HepG2 (cell line): ENCODE results near the gene PTX4. TPM values are rescaled to one million over a fixed set of nuclear protein-coding genes. Genes with fewer than 3 reads are reported as not detected.
A peak's percentile ranks its signal among the peaks of the same experiment; 100 is the strongest.

Experiments used
- ATAC-seq: fragments of 200-7000 bp; cut with Tn5 transposase; 3 replicates; pipeline ENCODE4 v1.9.1; 2020; ENCODE audit warnings: mild to moderate bottlenecking, moderate library complexity
- BruUV-seq: library from RNA; stranded (reverse); fragments of 400-500 nt; replicated peaks from 2 replicates; lab custom pipeline; 2021; lab: Mats Ljungman, UMichigan
- CTCF ChIA-PET: fragments of 300-600 bp; formaldehyde crosslinking; extraction: SDS; loops from one replicate; lab custom pipeline; 2021; ENCODE audit warnings: low total read pairs, inconsistent platforms, low intra/inter-chr PET ratio; lab: Yijun Ruan, JAX
- POLR2A ChIA-PET: fragments of 350-600 bp; sonication (Branson Sonifier 250); formaldehyde crosslinking; loops from one replicate; lab custom pipeline; 2020; ENCODE audit warnings: antibody characterized with exemption, inconsistent platforms; lab: Yijun Ruan, JAX
- DNase-seq: peaks from one replicate; pipeline ENCODE4 v3.0.0-alpha.2; 2015; ENCODE audit warnings: low spot score
- FAIRE-seq: peaks from 3 replicates; lab custom pipeline; 2011; peaks lifted over from hg19 to GRCh38; lab: Jason Lieb, UNC
- H2AFZ ChIP-seq: one replicate; pipeline ENCODE4 v1.6.1; 2011; ENCODE audit warnings: low read length, inconsistent platforms
- H3K27ac ChIP-seq: fragments of 300-600 bp; 3 replicates; pipeline ENCODE4 v1.8.0; 2011; ENCODE audit warnings: mixed run types, mild to moderate bottlenecking, mixed read lengths, low read length, inconsistent platforms; ENCODE audit not compliant: insufficient read depth; ENCODE audit errors: extremely low read length
- H3K27me3 ChIP-seq, 2 experiments: fragments of 200-600 bp in 1 of 2; 2 replicates in 1 of 2; 3 replicates in 1 of 2; pipeline versions ENCODE4 v1.6.0 to v1.8.0; 2011; ENCODE audit warnings: low read length in 2 of 2, mild to moderate bottlenecking in 2 of 2, moderate library complexity in 2 of 2, inconsistent platforms in 1 of 2; ENCODE audit not compliant: insufficient read depth in 2 of 2, control insufficient read depth in 1 of 2
- H3K36me3 ChIP-seq, 2 experiments: fragments of 200-600 bp in 1 of 2; replicated peaks in 1 of 2; 2 replicates in 1 of 2; 3 replicates in 1 of 2; pipeline versions ENCODE4 v1.5.1 to v1.8.0; 2011; ENCODE audit warnings: low read length in 2 of 2, inconsistent platforms in 1 of 2; ENCODE audit not compliant: insufficient read depth in 2 of 2, control insufficient read depth in 1 of 2
- H3K4me1 ChIP-seq: 2 replicates; pipeline ENCODE4 v1.5.1; 2012; ENCODE audit warnings: low read length, inconsistent platforms; ENCODE audit not compliant: insufficient read depth
- H3K4me2 ChIP-seq: 2 replicates; pipeline ENCODE4 v1.6.0; 2011; ENCODE audit warnings: low read depth, low read length, inconsistent platforms
- H3K4me3 ChIP-seq, 3 experiments: fragments of 200-600 bp in 1 of 3; sonication (generic), shearing (Covaris generic) in 1 of 3; replicated peaks in 1 of 3; 2 replicates each; pipeline ENCODE4 v1.5.1; 2011 to 2016; ENCODE audit warnings: low read length in 3 of 3, inconsistent platforms in 2 of 3, low read depth in 2 of 3, mild to moderate bottlenecking in 2 of 3, control low read depth in 1 of 3, mixed read lengths in 1 of 3; ENCODE audit not compliant: insufficient read depth in 1 of 3
- H3K79me2 ChIP-seq: one replicate; pipeline ENCODE4 v1.6.1; 2011; ENCODE audit warnings: low read length, inconsistent platforms; ENCODE audit not compliant: insufficient read depth
- H3K9ac ChIP-seq: 2 replicates; pipeline ENCODE4 v1.6.0; 2011; ENCODE audit warnings: mild to moderate bottlenecking, low read depth, low read length, inconsistent platforms; ENCODE audit not compliant: insufficient read depth
- H3K9me3 ChIP-seq: 2 replicates; pipeline ENCODE4 v1.5.1; 2012; ENCODE audit warnings: mild to moderate bottlenecking, low read length
- H4K20me1 ChIP-seq: 2 replicates; pipeline ENCODE4 v1.6.0; 2011; ENCODE audit warnings: inconsistent platforms, mild to moderate bottlenecking, low read length, moderate library complexity; ENCODE audit not compliant: insufficient read depth
- ELF1 ChIP-seq: sonication (generic); formaldehyde crosslinking; IDR thresholded peaks from 2 replicates; pipeline ENCODE4 v1.4.0; 2020; ENCODE audit warnings: missing genetic modification reagents
- NRL ChIP-seq: sonication (generic); formaldehyde crosslinking; IDR thresholded peaks from 2 replicates; pipeline ENCODE4 v1.5.0; 2020; ENCODE audit warnings: missing genetic modification reagents, mild to moderate bottlenecking, moderate library complexity, borderline replicate concordance
- SRY ChIP-seq: sonication (generic); formaldehyde crosslinking; IDR thresholded peaks from 2 replicates; pipeline ENCODE4 v1.8.0; 2022; ENCODE audit warnings: mild to moderate bottlenecking, missing genetic modification reagents
- ZFX ChIP-seq: sonication (generic); formaldehyde crosslinking; IDR thresholded peaks from 2 replicates; pipeline ENCODE4 v1.4.0; 2020; ENCODE audit warnings: mild to moderate bottlenecking, low read depth, missing genetic modification reagents, moderate library complexity
- ZFY ChIP-seq: sonication (generic); formaldehyde crosslinking; IDR thresholded peaks from 2 replicates; pipeline ENCODE4 v1.4.0; 2020; ENCODE audit warnings: missing genetic modification reagents
- ZFYVE20 ChIP-seq: sonication (generic); formaldehyde crosslinking; IDR thresholded peaks from 2 replicates; pipeline ENCODE4 v1.8.0; 2023; ENCODE audit warnings: low read depth, mild to moderate bottlenecking, moderate library complexity, missing genetic modification reagents, borderline replicate concordance
- ZNF224 ChIP-seq: sonication (generic); formaldehyde crosslinking; IDR thresholded peaks from 2 replicates; pipeline ENCODE4 v1.5.0; 2020; ENCODE audit warnings: mild to moderate bottlenecking, missing genetic modification reagents
- ZNF430 ChIP-seq: sonication (generic); formaldehyde crosslinking; IDR thresholded peaks from 2 replicates; pipeline ENCODE4 v1.9.0; 2021; ENCODE audit warnings: mild to moderate bottlenecking, missing genetic modification reagents
- ZSCAN29 ChIP-seq: sonication (generic); formaldehyde crosslinking; conservative IDR thresholded peaks from 2 replicates; pipeline ENCODE4 v1.4.0; 2020; ENCODE audit warnings: mild to moderate bottlenecking, missing genetic modification reagents
- WGBS: methylation state at CpG from one replicate; pipeline ENCODE4 v1.1.6; 2017; ENCODE audit warnings: low lambda C conversion rate; 5-methylcytosine and 5-hydroxymethylcytosine counted together
- in situ Hi-C: cut with HindIII; loops from 2 replicates; pipeline ENCODE4 v1.10.0; 2017; ENCODE audit warnings: low pct_unique_long_range_greater_than_20kb; ENCODE audit not compliant: extremely low pct_ligation_motif_present
- intact Hi-C: fragments of 100-400 bp; cut with micrococcal nuclease; formaldehyde crosslinking; loops from one replicate; pipeline ENCODE4 v1.10.0; 2022; ENCODE audit not compliant: unreplicated experiment
- polyA plus RNA-seq, 8 experiments: library from polyadenylated mRNA; depleted of rRNA in 3 of 8; stranded (reverse) in 7 of 8; unstranded in 1 of 8; fragments of >200 nt; fragmentation: Illumina TruSeq in 4 of 8; extraction: Trizol in 4 of 8; gene quantifications; 2 replicates each; pipeline versions ENCODE4 v1.2.1 to v1.2.3, GENCODE V29; 2011 to 2016; ENCODE audit warnings: low read depth in 4 of 8, missing spikeins in 1 of 8, mixed read lengths in 1 of 8; ENCODE audit not compliant: insufficient read depth in 1 of 8
- total RNA-seq, 5 experiments: library from RNA; depleted of rRNA; stranded (reverse); fragments of >200 nt; fragmentation: Illumina TruSeq; extraction: Trizol; gene quantifications; 2 replicates each; pipeline ENCODE4 v1.2.3, GENCODE V29; 2016; ENCODE audit warnings: low read depth in 1 of 5
- TF ChIP-seq, protein P1 (sequence below): sonication (generic); formaldehyde crosslinking; IDR thresholded peaks from 2 replicates; pipeline ENCODE4 v1.9.0; 2021; ENCODE audit warnings: mild to moderate bottlenecking, missing genetic modification reagents
- TF ChIP-seq, protein P2 (sequence below): IDR thresholded peaks from 2 replicates; pipeline ENCODE4 v1.6.1; 2016; ENCODE audit warnings: missing compliant biosample characterization, missing genetic modification reagents, borderline replicate concordance
- TF ChIP-seq, protein P3 (sequence below): sonication (generic); formaldehyde crosslinking; IDR thresholded peaks from 2 replicates; pipeline ENCODE4 v1.8.0; 2022; ENCODE audit warnings: missing genetic modification reagents, low read depth, mild to moderate bottlenecking, borderline replicate concordance

Gene PTX4
- total and polyA plus RNA-seq, 2 of the 13 experiments (the other 11 are each of a cell fraction or from before 2014, with no cell fraction given): 0.04 TPM; not detected in 1

DNA sequence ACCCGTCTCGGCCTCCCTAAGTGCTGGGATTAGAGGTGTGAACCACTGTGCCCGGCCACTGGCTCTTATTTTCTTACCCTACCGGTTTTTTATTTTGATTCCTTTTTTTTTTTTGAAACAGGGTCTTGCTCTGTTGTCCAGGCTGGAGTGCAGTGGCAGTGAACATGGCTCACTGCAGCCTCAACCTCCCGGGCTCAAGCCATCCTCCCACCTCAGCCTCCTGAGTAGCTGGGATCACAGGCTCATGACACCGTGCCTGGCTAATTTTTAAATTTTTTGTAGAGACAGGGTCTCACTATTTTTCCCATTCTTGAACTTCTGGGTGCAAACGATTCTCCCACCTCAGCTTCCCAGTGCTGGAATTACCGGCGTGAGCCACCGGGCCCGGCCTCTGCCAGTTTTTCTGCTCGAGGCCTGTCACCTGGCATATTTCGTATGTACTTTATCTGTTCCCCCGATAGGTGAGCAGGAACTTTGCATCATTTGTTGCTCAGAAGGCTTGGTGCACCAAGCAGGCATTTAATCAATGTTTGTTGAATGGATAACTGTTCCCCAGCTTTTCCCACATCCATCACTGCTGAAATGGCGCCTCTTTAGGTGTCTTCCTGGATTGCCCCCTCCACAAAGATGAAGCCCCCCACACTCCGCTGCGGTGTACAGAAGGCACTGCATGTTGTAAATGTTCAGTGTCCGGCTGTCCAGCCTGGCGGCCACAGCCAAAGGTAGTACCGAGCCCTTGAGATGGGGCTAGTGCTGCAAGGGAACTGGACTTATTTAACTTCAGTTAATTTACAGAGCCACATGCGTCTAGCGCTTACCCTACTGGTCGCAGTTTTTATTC, 3.6 kb upstream of the PTX4 start:
- intact Hi-C loops (no loop called here), in situ Hi-C loops (no loop called here)
- CTCF ChIA-PET: no interaction called here
- WGBS: 92% methylated on average over 23 of the region's 23 CpGs
- peak overlapping the region; percentile 87 for H3K4me2 ChIP-seq
- no peak overlapping the region for H2AFZ ChIP-seq
- H3K36me3 ChIP-seq: peaks cover 2 to 10% of the 10 kb centered on the region in 2 experiments; a peak in 2 of 5 replicates
- peak overlapping the region; percentile 87 for H3K27ac ChIP-seq
- no peaks in the 10 kb centered on the region for H4K20me1 ChIP-seq
- FAIRE-seq (no peak), ATAC-seq (no peak; the same call in 2 of the 3 replicates), DNase-seq (no peak)
- H3K9me3 ChIP-seq: no peaks in the 10 kb centered on the region
- H3K4me3 ChIP-seq: peak overlapping the region in 2 of 3 experiments; percentile 52 to 66; a peak in 4 of 6 replicates
- H3K27me3 ChIP-seq: peaks cover 2 to 16% of the 10 kb centered on the region in 2 experiments; a peak in 2 of 5 replicates
- POLR2A ChIA-PET: interaction anchor here (0.6 to 2.2 kb wide), 6 partner anchors 10 to 214 kb away, joined by 3 to 6 read pairs (median 4); partner anchors contain the start of gene MAPK8IP3
- BruUV-seq: TSS peak; percentile 93
- H3K79me2 ChIP-seq: peaks cover 3% of the 10 kb centered on the region
- H3K9ac ChIP-seq: peak overlapping the region; percentile 96
- peaks cover 30% of the 10 kb centered on the region for H3K4me1 ChIP-seq
- TF ChIP-seq, protein P1, sequence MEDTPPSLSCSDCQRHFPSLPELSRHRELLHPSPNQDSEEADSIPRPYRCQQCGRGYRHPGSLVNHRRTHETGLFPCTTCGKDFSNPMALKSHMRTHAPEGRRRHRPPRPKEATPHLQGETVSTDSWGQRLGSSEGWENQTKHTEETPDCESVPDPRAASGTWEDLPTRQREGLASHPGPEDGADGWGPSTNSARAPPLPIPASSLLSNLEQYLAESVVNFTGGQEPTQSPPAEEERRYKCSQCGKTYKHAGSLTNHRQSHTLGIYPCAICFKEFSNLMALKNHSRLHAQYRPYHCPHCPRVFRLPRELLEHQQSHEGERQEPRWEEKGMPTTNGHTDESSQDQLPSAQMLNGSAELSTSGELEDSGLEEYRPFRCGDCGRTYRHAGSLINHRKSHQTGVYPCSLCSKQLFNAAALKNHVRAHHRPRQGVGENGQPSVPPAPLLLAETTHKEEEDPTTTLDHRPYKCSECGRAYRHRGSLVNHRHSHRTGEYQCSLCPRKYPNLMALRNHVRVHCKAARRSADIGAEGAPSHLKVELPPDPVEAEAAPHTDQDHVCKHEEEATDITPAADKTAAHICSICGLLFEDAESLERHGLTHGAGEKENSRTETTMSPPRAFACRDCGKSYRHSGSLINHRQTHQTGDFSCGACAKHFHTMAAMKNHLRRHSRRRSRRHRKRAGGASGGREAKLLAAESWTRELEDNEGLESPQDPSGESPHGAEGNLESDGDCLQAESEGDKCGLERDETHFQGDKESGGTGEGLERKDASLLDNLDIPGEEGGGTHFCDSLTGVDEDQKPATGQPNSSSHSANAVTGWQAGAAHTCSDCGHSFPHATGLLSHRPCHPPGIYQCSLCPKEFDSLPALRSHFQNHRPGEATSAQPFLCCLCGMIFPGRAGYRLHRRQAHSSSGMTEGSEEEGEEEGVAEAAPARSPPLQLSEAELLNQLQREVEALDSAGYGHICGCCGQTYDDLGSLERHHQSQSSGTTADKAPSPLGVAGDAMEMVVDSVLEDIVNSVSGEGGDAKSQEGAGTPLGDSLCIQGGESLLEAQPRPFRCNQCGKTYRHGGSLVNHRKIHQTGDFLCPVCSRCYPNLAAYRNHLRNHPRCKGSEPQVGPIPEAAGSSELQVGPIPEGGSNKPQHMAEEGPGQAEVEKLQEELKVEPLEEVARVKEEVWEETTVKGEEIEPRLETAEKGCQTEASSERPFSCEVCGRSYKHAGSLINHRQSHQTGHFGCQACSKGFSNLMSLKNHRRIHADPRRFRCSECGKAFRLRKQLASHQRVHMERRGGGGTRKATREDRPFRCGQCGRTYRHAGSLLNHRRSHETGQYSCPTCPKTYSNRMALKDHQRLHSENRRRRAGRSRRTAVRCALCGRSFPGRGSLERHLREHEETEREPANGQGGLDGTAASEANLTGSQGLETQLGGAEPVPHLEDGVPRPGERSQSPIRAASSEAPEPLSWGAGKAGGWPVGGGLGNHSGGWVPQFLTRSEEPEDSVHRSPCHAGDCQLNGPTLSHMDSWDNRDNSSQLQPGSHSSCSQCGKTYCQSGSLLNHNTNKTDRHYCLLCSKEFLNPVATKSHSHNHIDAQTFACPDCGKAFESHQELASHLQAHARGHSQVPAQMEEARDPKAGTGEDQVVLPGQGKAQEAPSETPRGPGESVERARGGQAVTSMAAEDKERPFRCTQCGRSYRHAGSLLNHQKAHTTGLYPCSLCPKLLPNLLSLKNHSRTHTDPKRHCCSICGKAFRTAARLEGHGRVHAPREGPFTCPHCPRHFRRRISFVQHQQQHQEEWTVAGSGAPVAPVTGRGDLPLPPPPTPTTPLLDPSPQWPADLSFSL: no peak
- TF ChIP-seq ZFY (CRISPR knock-in tag): no peak
- TF ChIP-seq NRL (CRISPR knock-in tag): 0 out of 2 replicates have a peak, but pooled peaks have one; percentile 49
- TF ChIP-seq, protein P2, sequence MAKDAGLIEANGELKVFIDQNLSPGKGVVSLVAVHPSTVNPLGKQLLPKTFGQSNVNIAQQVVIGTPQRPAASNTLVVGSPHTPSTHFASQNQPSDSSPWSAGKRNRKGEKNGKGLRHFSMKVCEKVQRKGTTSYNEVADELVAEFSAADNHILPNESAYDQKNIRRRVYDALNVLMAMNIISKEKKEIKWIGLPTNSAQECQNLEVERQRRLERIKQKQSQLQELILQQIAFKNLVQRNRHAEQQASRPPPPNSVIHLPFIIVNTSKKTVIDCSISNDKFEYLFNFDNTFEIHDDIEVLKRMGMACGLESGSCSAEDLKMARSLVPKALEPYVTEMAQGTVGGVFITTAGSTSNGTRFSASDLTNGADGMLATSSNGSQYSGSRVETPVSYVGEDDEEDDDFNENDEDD (CRISPR knock-in tag): 0 out of 2 replicates have a peak, but pooled peaks have one; percentile 2
- no peak for TF ChIP-seq ELF1
- TF ChIP-seq ZNF430: no peak; the same call in 1 of the 2 replicates
- TF ChIP-seq ZSCAN29: 0 out of 2 replicates have a peak, but pooled peaks have one; percentile 20
- TF ChIP-seq, protein P3, sequence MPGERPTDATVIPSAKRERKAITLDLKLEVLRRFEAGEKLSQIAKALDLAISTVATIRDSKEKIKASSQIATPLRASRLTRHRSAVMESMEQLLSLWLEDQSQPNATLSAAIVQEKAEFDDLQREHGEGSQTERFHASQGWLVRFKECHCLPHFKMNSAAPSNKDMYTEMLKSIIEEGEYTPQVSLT (CRISPR knock-in tag): no peak
- TF ChIP-seq ZNF224 (CRISPR knock-in tag): 0 out of 2 replicates have a peak, but pooled peaks have one; percentile 37
- TF ChIP-seq SRY (CRISPR knock-in tag): no peak
- no peak for TF ChIP-seq ZFX
- no peak for TF ChIP-seq ZFYVE20 (CRISPR knock-in tag)
